ENCODE measurements around the gene RAPGEFL1.
"Not testable (repeated sequence)": the region's sequence is repeated elsewhere in the genome, so short reads cannot be mapped to it uniquely, and the experiment has no call there.

The RAPGEFL1 gene

DNA sequence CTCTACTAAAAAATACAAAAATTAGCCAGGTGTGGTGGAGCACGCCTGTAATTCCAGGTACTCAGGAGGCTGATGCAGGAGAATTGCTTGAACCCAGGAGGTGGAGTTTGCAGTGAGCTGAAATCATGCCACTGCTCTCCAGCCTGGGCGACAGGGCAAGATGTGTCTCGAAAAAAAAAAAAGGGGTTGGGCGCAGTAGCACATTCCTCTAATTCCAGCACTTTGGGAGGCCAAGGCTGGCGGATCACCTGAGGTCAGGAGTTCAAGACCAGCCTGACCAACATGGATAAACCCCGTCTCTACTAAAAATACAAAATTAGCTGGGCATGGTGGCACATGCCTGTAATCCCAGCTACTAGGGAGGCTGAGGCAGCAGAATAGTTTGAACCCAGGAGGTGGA, 36.6 kb downstream of the RAPGEFL1 start:
- DNase-seq = not testable (repeated sequence)

DNA sequence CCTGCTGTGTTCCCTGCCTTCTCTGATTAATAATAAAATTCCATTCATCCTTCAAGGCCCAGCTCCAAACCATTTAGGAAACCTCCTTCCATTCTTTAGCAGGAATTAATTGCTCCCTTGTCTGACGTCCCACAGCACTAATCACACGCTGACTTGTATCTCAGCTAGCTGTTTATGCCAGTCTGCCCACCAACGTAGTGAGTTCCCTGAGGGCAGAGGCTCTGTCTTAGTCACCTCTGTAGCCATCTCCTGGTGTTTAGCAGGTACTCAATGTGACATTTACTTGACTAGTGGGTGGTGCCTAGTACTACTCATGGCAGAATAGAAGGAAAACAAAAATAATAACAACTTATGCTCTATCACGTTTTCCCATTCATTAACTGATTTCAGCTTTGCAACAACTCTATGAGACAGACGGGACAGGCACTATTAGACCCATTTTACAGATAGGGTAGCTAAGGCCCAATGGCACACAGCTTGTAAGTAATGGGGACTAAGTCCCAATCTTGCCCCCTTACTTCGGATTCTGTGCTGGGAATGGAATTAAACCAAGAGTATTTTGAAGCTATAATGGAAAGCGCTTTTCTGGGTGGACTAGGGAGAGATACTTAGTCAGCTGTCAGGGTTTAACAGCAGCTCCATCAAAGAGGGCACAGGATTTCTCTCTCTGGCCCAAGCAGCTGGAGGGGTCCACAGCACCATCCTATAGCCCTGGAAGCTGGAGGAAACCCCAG, 40.9 kb downstream of the RAPGEFL1 start:
- DNase-seq = peak in 1 of 2 donors; percentile 7

DNA sequence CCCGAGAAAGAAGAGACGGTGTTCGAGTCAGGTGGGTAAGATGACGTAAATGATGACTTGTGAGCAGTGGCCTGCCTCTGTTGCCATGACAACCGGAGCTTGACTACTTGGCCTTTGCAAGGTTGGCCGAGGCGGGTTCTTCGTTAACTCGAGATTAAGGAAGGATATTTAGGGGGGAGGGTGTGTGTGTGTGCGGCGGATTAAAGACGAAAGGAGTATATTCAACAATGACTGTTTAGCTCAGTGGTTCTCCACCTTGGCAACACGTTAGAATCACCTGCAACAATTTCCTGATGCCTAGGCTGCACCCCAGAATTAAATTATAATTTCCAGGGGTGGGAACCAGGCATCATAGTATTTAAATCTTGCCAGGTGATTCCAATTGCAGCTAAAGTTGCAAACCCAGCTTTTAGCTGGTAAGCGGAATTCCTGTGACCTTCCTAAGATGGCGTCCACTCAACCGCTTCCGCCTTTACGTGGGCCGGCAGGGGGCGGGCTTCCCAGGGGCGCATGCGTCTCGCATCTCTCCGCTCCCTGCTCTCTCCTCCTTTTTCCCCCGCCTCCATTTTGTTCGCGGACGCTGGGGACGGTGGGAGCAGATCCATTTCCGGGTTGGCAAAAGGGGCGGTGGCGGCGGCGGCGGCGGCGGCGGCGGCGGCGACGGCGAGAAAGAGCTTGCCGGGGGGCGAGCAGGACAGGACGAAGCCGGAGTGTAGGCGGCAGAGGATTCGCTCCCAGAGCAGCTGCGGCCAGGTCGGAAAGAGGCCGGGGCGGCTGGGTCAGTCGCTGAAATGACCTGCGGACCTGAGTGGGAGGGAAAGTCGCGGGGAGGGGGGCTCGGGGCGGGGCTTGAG, 41.7 kb downstream of the RAPGEFL1 start, which contains the start of gene WIPF2:
Gene WIPF2, plus strand, starts transcription at position 565 of the 854 bp plus-strand sequence. CDS start 37,156 bp downstream, outside the sequence.
- DNase-seq = peak; percentile 97

DNA sequence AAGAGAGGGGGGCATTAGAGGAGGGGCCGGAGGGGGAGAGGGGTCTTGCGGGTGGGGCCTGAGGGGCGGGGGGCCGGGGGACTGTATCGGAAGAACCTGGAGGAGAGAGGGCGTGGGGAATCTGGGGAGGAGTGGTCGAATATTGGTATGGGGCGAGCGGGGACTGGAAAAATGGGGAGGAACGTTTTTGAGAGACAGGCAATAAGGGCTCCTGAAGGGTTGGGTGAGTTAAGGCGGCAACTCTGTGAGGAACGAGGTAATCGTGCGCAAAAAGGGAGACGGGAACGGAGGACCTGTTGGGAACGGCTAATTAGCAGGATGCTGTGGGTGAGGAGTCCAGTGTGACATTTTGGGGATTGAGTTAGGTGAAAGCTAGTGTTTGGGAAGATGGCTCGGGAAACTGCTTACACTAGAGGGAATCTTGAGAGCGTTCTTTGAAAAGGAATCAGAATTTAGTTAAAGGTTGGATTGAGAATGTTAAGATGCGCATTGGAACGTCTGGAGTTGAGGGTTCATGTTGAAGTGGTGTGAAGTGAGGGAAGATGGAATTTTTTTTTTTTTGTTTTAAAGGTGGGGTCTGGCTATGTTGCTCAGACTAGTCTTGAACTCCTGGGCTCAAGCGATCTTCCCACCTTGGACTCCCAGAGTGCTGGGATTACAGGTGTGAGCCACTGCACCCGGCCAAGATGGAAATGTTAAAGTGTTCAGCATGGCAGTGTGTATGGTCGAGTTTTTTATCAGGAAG, 42.5 kb downstream of the RAPGEFL1 start:
- peak; percentile 24 to 36 for DNase-seq

DNA sequence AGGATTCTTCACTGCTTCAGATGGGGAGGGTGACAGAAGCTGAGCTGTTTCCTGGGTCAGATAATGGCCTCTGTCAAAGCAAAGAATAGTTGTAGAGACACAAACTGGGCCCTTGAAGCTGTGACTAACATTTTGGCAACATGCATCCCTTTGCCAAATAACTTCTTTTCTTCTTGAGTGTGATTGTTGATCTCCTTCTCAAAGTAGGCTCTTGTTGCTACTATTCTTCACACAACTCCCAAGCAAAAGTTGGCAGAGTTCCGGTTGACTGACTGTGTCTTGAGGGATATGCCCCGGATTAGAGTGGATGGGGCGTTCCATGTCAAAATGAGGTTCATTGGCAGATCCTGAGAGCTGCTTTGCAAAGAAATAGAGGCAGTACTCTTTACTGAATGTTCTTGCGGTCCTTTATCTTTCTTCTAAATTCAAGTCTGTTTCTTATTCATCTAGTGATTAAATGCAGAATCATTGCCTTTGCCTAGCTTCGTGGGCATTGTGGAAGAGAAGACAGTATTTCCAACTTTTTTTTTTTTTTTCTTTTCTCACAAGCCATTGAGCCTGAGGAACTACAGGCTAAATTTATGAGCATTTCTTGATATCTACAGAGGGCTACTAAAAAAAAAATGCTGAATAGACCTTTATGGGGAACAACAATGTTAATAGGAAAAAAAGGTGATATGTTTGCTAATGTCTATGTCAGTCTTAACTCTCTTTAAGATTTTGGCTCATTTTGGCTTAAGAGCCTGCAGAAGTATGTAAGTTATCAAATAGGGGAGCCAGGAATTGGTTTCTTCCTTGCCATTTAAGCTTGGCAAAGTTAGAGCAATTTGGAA, 47.7 kb downstream of the RAPGEFL1 start:
- DNase-seq = no peak

DNA sequence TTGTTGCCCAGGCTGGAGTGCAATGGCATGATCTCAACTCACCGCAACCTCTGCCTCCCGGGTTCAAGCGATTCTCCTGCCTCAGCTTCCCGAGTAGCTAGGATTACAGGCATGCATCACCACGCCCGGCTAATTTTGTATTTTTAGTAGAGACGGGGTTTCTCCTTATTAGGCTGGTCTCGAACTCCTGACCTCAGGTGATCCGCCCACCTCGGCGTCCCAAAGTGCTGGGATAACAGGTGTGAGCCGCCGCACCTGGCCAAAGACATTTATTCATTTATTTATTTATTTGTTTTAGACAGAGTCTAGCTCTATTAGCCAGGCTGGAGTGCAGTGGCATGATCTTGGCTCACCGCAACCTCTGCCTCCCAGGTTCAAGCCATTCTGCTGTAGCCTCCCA, 51.9 kb downstream of the RAPGEFL1 start:
- not testable (repeated sequence) for DNase-seq

DNA sequence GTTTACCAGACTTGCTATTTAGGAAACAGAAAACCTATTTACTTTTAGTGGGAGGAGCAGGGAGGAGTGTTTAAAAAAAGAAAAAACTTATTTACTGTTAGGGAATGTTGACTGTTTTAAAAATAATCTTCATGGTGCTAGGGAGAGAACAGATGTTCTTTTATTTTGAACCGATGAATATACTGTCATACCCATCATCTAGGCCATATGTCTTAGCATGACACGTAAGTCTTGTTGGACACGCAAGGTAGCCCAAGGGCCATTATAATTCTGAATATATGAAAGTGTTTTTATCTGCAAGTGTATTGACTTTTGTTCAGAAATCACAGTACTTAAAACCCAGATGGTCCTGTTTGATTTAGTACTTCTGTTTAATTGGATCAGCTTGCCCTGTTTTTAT, 53.4 kb downstream of the RAPGEFL1 start:
- DNase-seq = no peak

DNA sequence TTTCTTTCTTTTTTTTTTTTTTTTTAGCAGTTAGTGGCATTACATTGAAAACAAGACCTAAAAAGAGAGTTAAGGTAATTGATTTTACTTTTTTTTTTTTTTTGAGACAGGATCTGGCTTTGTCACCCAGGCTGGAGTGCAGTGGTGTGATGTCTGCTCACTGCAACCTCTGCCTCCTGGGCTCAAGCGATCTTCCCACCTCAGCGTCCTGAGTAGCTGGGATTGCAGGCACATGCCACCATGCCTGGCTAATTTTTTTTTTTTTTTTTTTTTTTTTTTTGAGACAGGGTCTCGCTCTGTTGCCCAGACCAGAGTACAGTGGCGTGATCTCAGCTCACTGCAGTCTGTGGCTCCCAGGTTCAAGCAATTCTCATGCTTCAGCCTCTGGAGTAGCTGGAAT, 54.7 kb downstream of the RAPGEFL1 start:
- DNase-seq = not testable (repeated sequence)

DNA sequence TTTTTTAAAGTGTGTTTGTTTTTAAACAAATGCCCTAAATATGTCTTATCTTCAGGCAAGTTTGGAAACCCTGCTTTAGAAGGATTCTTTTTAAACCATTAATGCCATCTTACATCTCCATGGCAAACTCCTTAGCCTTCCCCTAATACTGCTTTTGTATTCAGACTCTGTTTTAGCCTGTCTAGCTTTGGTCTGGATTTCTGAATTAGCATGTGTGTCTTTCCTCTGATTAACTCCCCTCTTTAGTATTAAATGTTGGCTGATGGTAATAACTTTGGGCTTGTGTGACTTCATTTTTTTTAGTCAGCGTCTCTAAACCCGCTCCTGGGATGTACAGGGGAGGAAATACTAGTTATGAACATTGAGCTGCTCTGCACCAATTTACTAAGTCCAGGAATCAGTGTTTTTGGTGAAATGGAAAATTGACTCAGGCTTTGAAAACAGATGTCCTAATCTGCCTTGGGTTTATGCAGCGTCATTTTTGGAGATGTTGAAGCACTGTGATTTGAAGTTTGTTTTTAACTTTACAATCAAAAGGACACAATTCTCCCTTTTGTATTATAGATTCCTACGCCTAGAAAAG, 64.1 kb downstream of the RAPGEFL1 start:
- DNase-seq = no peak

DNA sequence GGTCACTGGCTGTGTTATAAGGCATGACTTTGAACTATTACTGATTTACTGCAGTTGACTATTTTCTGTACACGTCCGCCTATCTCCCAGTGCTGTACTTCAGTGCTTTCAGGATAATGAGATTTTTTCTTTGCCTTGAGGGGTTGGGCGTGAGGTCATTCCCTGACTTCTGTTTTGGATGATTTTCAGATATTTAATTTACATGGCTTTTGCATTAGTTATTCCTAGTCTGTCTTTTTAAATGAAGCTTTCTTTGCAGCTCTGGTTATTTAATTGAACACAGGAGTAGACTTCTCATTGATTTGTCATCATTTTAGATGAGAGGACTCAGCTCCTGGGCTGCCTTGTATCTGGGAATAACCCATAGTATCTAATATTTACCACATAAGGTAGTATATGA, 65.5 kb downstream of the RAPGEFL1 start:
- no peak for DNase-seq

DNA sequence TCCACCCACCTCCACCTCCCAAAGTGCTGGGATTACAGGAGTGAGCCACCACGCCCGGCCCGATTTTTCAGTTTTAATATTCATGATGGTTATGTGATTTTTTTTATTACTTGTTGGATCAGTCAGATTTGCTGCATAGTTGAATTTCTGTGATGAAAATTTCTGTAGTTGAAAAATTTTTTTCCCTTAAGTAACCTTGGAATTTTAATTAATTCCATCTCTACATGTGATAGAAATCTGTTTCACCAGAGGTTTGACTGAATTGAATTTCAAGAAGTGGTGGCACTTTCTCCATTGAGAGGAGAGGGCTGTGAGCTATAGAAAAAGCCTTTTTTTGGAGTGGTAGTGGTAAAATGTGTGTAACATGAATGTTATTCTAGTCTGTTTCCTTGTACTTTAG, 66.5 kb downstream of the RAPGEFL1 start:
- no peak for DNase-seq

DNA sequence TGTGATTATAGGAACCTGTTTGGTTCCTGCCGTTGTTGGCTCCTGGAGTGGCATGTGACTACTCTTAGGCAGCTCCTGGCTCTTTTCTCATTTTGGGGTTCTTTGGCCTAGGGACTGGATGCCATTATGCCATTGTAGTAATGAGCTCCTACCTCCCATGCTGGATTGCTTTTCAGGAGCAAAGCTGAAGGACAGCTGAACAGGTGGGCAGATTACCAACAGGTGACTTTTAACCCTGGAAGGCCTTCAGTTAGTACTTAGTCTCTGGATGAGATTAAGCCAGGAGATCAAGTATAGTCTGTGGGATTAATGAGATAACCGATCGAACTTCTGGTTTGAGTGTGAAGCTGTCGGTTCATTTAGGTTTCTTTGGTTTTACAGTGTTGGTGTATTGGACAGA, 67.0 kb downstream of the RAPGEFL1 start:
- DNase-seq = no peak
